ENCODE data around the gene ZNF503.

DNA sequence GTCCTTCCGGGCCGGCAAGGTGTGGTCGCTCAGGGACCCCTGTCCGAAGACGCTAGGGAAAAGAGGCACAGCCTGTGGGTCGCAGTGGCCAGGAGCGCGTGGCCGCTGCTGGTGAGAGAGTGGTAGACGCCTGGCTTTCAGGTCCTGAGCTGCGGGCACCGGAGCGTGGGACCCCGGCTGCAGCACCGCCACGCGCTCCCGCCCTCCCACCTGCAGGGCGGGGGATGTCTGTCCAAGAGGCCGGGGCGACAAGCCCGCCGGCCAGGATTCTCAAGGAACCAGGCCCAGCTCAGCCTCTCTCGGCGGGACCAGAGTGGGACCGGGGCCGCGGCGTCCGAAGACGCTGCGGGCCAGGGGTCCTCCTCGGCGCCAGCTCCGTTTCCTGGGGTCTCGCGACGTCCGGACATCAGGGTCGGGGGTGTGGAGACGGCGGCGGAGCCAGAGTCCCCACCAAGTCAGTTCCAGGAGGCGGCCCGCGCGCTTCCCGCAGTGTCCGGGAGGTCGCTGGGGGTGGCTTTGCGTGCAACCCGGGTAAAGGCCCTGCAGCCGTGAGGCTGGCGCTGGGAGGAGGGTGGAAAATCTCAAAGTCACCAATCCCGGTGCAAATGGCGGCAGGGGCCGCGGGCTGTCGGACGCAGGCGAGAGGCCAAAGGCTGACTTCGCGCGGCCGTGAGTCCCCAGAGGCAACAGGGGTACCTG lies 5.5 kb downstream of the ZNF503 start:
- TF ChIP-seq, protein P1, sequence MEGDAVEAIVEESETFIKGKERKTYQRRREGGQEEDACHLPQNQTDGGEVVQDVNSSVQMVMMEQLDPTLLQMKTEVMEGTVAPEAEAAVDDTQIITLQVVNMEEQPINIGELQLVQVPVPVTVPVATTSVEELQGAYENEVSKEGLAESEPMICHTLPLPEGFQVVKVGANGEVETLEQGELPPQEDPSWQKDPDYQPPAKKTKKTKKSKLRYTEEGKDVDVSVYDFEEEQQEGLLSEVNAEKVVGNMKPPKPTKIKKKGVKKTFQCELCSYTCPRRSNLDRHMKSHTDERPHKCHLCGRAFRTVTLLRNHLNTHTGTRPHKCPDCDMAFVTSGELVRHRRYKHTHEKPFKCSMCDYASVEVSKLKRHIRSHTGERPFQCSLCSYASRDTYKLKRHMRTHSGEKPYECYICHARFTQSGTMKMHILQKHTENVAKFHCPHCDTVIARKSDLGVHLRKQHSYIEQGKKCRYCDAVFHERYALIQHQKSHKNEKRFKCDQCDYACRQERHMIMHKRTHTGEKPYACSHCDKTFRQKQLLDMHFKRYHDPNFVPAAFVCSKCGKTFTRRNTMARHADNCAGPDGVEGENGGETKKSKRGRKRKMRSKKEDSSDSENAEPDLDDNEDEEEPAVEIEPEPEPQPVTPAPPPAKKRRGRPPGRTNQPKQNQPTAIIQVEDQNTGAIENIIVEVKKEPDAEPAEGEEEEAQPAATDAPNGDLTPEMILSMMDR (IDR thresholded peaks at IDR 0.05) = peak in 1 of 6 experiments; percentile 3
- TF ChIP-seq POLR2A (IDR thresholded peaks at IDR 0.05) = no peak

Measured in esophagus squamous epithelium (tissue), 4 donors.